Ectodermal cell (in vitro differentiated cells): ENCODE data around the gene NEURL1B.
A peak's percentile ranks its signal among the peaks of the same experiment; 100 is the strongest.
"Not testable (repeated sequence)": the region's sequence is repeated elsewhere in the genome, so short reads cannot be mapped to it uniquely, and the experiment has no call there.

Experiments used
- H3K27ac ChIP-seq: 2 replicates; pipeline ENCODE4 v1.7.0; 2013; ENCODE audit warnings: mild to moderate bottlenecking, low read depth, low read length; ENCODE audit not compliant: insufficient read depth, poor library complexity, severe bottlenecking
- H3K27me3 ChIP-seq: 2 replicates; pipeline ENCODE4 v1.7.0; 2013; ENCODE audit warnings: mild to moderate bottlenecking, low read length; ENCODE audit not compliant: insufficient read depth, control insufficient read depth, poor library complexity, severe bottlenecking
- H3K36me3 ChIP-seq: one replicate; pipeline ENCODE4 v1.7.0; 2013; ENCODE audit warnings: low read length; ENCODE audit not compliant: control insufficient read depth, insufficient read depth
- H3K4me1 ChIP-seq: one replicate; pipeline ENCODE4 v1.7.0; 2013; ENCODE audit warnings: low read length; ENCODE audit not compliant: control insufficient read depth, insufficient read depth
- H3K4me3 ChIP-seq: 2 replicates; pipeline ENCODE4 v1.7.0; 2013; ENCODE audit warnings: low read depth, low read length, control low read depth; ENCODE audit not compliant: insufficient read depth
- H3K9me3 ChIP-seq: 2 replicates; pipeline ENCODE4 v1.7.0; 2013; ENCODE audit warnings: mild to moderate bottlenecking, low read length, moderate library complexity; ENCODE audit not compliant: control insufficient read depth
- WGBS, 2 experiments: methylation state at CpG; one replicate each; pipeline ENCODE4 v1.1.7; 2013; ENCODE audit warnings: missing lambda C conversion rate in 2 of 2; 5-methylcytosine and 5-hydroxymethylcytosine counted together

NEURL1B gene

GRCh38 chr5:172642926-172643871, 2.1 kb downstream of the NEURL1B start:
- peaks cover 5% of the 10 kb centered on the region for H3K4me1 ChIP-seq
- no peak overlapping the region for H3K4me3 ChIP-seq
- no peaks in the 10 kb centered on the region for H3K9me3 ChIP-seq
- no peak overlapping the region for H3K27ac ChIP-seq
- H3K36me3 ChIP-seq, result no peaks in the 10 kb centered on the region
- peaks cover 16% of the 10 kb centered on the region for H3K27me3 ChIP-seq
- 84% methylated on average over 16 of the region's 16 CpGs for WGBS, 2 experiments

- WGBS, 2 experiments, result 82 to 86% methylated on average over 6 of the region's 6 CpGs
- Histone ChIP-seq H3K27ac (no peak overlapping the region), H3K9me3 (no peaks in the 10 kb centered on the region), H3K27me3 (peaks cover 16% of the 10 kb centered on the region), H3K4me1 (peaks cover 5% of the 10 kb centered on the region), H3K4me3 (no peak overlapping the region), H3K36me3 (no peaks in the 10 kb centered on the region)
Observed at GRCh38 chr5:172644266-172644665, 3.2 kb downstream of the NEURL1B start.

DNA sequence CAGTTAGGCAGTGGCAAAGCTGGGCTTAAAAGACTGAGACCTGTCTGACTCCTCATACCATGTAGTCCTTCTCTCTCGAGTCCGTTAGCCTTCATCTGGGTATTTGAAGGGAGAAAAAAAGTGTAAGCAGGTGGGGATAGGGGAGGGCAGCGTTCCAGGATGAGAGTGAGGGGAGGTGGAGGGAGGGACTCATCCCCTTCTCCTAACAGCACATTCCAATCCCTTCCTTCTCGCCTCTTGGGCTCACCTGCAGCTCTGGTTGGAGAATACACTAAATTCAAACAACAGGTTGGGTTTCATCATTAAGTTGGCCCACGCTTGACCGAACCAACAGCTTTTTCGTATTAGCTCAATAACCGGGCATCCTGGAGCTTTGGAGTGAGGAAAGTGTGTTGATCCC, 3.6 kb downstream of the NEURL1B start:
- 77 to 78% methylated on average over 7 of the region's 8 CpGs for WGBS, 2 experiments
- Histone ChIP-seq H3K36me3 (no peaks in the 10 kb centered on the region), H3K27ac (no peak overlapping the region), H3K4me3 (no peak overlapping the region), H3K9me3 (no peaks in the 10 kb centered on the region), H3K4me1 (peaks cover 5% of the 10 kb centered on the region), H3K27me3 (peaks cover 15% of the 10 kb centered on the region)

GRCh38 chr5:172645271-172646055, 4.4 kb downstream of the NEURL1B start:
- Histone ChIP-seq H3K27ac (no peak overlapping the region), H3K9me3 (no peaks in the 10 kb centered on the region), H3K27me3 (peaks cover 9% of the 10 kb centered on the region), H3K4me1 (peaks cover 5% of the 10 kb centered on the region), H3K4me3 (no peak overlapping the region), H3K36me3 (no peaks in the 10 kb centered on the region)
- 93 to 94% methylated on average over 11 of the region's 11 CpGs for WGBS, 2 experiments

DNA sequence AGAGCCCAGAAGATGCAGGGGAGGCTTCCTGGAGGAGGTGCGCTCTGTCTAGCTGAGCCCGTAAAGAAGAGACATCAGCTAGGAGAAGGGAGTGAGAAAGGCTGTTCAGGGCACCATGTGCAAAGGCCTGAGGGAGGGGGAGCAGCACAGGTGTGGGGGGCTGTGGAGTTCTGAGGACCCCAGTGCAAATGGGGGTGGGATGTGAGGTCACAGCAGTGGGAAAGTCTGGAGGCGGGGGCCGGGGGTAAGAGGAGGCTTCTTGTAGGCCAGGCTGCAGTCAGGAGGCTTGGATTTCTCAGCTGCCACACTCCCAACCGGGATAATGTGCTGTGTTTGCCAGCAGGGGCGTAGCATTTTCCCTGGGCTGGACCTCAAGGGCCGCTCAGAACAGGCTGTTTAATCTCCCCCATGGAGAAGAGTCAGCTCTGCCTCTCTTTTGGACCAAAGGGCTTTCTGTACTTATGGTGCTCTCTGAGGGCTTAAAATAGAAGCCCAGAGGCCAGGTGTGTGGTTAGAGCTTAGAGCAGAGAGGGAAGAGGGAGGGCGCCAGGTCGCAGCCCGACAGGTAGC, 5.7 kb downstream of the NEURL1B start:
- Histone ChIP-seq H3K4me3 (no peak overlapping the region), H3K9me3 (no peaks in the 10 kb centered on the region), H3K27ac (peak overlapping the region; percentile 33), H3K36me3 (no peaks in the 10 kb centered on the region), H3K27me3 (peaks cover 3% of the 10 kb centered on the region), H3K4me1 (peaks cover 5% of the 10 kb centered on the region)
- WGBS, 2 experiments, result 63 to 65% methylated on average over 10 of the region's 10 CpGs

- no peaks in the 10 kb centered on the region for H3K9me3 ChIP-seq
- no peak overlapping the region for H3K4me3 ChIP-seq
- 86 to 89% methylated on average over 11 of the region's 11 CpGs for WGBS, 2 experiments
- H3K27ac ChIP-seq, result no peak overlapping the region
- no peaks in the 10 kb centered on the region for H3K27me3 ChIP-seq
- peaks cover 5% of the 10 kb centered on the region for H3K4me1 ChIP-seq
- no peaks in the 10 kb centered on the region for H3K36me3 ChIP-seq
Observed at GRCh38 chr5:172647352-172648012, 6.4 kb downstream of the NEURL1B start.

GRCh38 chr5:172648013-172648381, 6.9 kb downstream of the NEURL1B start:
- Histone ChIP-seq H3K36me3 (no peaks in the 10 kb centered on the region), H3K27ac (no peak overlapping the region), H3K4me3 (no peak overlapping the region), H3K4me1 (peaks cover 5% of the 10 kb centered on the region), H3K9me3 (no peaks in the 10 kb centered on the region), H3K27me3 (no peaks in the 10 kb centered on the region)
- 86 to 88% methylated on average over 7 of the region's 7 CpGs for WGBS, 2 experiments

DNA sequence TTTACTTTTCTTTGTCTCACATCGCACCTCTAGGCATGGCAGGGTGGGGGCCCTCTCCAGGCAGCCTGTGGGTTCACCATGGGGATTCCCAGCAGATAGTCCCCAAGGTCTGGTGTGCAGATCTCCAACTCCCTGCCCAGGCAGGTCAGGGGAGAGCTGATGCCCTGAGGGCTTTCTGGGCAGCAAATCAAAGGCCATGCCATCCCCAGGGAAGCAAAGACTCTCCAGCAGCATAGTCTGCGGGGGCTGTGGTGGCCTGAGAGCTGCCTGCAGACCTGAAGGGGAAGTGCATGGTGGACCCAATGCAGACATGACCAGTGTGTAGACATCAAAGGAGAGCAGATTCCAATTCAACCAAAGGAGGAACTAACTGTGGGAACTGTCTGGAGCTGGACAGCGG, 7.7 kb downstream of the NEURL1B start:
- 92 to 93% methylated on average over 3 of the region's 3 CpGs for WGBS, 2 experiments
- peaks cover 5% of the 10 kb centered on the region for H3K4me1 ChIP-seq
- H3K36me3 ChIP-seq, result no peaks in the 10 kb centered on the region
- H3K27ac ChIP-seq, result no peak overlapping the region
- no peak overlapping the region for H3K4me3 ChIP-seq
- H3K9me3 ChIP-seq, result no peaks in the 10 kb centered on the region
- H3K27me3 ChIP-seq, result no peaks in the 10 kb centered on the region

DNA sequence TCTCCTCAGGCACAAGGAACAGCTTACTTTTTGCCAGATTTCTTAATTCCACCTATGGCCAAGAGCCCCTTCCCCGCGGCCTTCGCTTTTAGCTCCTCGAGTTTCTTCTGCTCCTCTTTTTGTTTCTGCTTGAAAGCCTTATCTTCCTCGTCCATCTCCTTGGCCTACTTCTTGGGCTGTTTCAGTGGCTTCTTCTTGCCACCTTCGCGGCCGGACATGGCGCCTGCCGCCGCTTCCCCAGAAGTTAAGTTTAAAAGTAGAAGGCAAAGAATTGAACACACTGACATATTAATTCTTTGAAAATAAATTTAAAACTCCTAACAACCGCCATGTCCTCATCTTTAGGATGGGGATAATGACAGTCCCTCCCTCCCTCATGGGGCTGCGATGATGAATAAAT, 15.4 kb downstream of the NEURL1B start:
- H3K9me3 ChIP-seq, H3K27me3 ChIP-seq, H3K27ac ChIP-seq, H3K36me3 ChIP-seq, H3K4me3 ChIP-seq: not testable (repeated sequence)
- H3K4me1 ChIP-seq, result peaks cover 19% of the 10 kb centered on the region
- WGBS, 2 experiments, result 94 to 99% methylated on average over 11 to 13 of the region's 13 CpGs
